ENCODE data around the gene RYR2. TPM values are rescaled to one million over a fixed set of nuclear protein-coding genes. Genes with fewer than 3 reads are reported as not detected.

RYR2 gene
- total RNA-seq, 1 experiment from 2014 or later: 3.4 TPM

GRCh38 chr1:237009611-237010010, 32.4 kb upstream of the RYR2 start:
- Histone ChIP-seq H3T11ph (ENCODE audit: low read length) (no peak overlapping the region), H3K27ac (ENCODE audit: insufficient read length, low read depth, low read length) (no peak overlapping the region), H3K27me3 (ENCODE audit: insufficient read depth, low read length) (no peaks in the 10 kb centered on the region), H3K14ac (ENCODE audit: insufficient read depth, low read length) (no peak overlapping the region), H3K23ac (ENCODE audit: insufficient read length, low read depth, low read length) (no peak overlapping the region), H3K9ac (ENCODE audit: extremely low read depth, insufficient read length, low read length) (no peak overlapping the region), H2AK5ac (ENCODE audit: insufficient read length, low read length) (no peak overlapping the region), H3K18ac (ENCODE audit: insufficient read length, low read depth, low read length) (no peak overlapping the region), H3K4me2 (ENCODE audit: insufficient read depth, insufficient read length, low read length) (no peak overlapping the region), H2BK12ac (ENCODE audit: insufficient read length, low read depth, low read length) (no peak overlapping the region), H3K4me1 (ENCODE audit: insufficient read depth, low read length) (peaks cover 6% of the 10 kb centered on the region; the same call in 1 of the 2 replicates), H4K20me1 (ENCODE audit: control insufficient read depth, insufficient read depth, insufficient read length) (no peaks in the 10 kb centered on the region), H3K79me1 (ENCODE audit: insufficient read depth, low read depth, low read length, poor library complexity, severe bottlenecking) (no peaks in the 10 kb centered on the region), H3K4ac (ENCODE audit: low read depth, low read length) (no peak overlapping the region), H2BK120ac (ENCODE audit: low read depth, low read length, poor library complexity, severe bottlenecking) (no peak overlapping the region), H3K79me2 (ENCODE audit: insufficient read depth, low read length) (no peaks in the 10 kb centered on the region), H2BK5ac (ENCODE audit: insufficient read length, low read length) (no peak overlapping the region), H2BK15ac (ENCODE audit: low read depth, low read length) (no peak overlapping the region), H2AFZ (ENCODE audit: low read length) (no peak overlapping the region), H4K91ac (ENCODE audit: insufficient read length, low read depth, low read length) (no peak overlapping the region), H3K56ac (ENCODE audit: insufficient read length, low read depth, low read length) (no peak overlapping the region), H3K23me2 (ENCODE audit: insufficient read length, low read depth, low read length, poor library complexity, severe bottlenecking) (no peaks in the 10 kb centered on the region), H4K8ac (replicated peaks; ENCODE audit: insufficient read length, low read depth, low read length) (no peak overlapping the region), H2BK20ac (ENCODE audit: low read depth, low read length, poor library complexity, severe bottlenecking) (no peak overlapping the region), H3K9me3 (ENCODE audit: control insufficient read depth, low read depth, low read length) (no peaks in the 10 kb centered on the region), H4K5ac (ENCODE audit: insufficient read length, low read depth, low read length) (no peak overlapping the region)
- H3K27me3 Mint-ChIP-seq (ENCODE audit: low read depth): no peaks in the 10 kb centered on the region
- H3K9me3 Mint-ChIP-seq: no peaks in the 10 kb centered on the region
- WGBS (ENCODE audit: extremely low coverage, insufficient read length, low lambda C conversion rate): no CpG with 5 or more reads among the region's 4 CpGs
- no peak for DNase-seq
- no peak for TF ChIP-seq CTCF (conservative IDR thresholded peaks at IDR 0.05)
- H3K36me3 Mint-ChIP-seq (ENCODE audit: insufficient read depth in 1 of 3, low read depth in 3 of 3): peaks cover 0 to 4% (median 3%) of the 10 kb centered on the region in 3 experiments; a peak in 3 of 7 replicates
- peaks cover 29 to 41% of the 10 kb centered on the region in 2 experiments for H3K4me1 Mint-ChIP-seq
- H3K4me3 Mint-ChIP-seq: no peak overlapping the region
- peak overlapping the region; percentile 21 to 92 (median 85); a peak in 3 of 7 replicates for H3K27ac Mint-ChIP-seq
